Naive B cell (primary cell): ENCODE results near the gene RNF44. TPM values are rescaled to one million over a fixed set of nuclear protein-coding genes. Genes with fewer than 3 reads are reported as not detected.

Experiments used
- ATAC-seq, 2 donors: fragments of 150-1000 bp; cut with Tn5 transposase; 2 replicates each; pipeline ENCODE4 v1.10.0; 2021; ENCODE audit warnings: low read depth in 2 of 2, mild to moderate bottlenecking in 2 of 2, moderate library complexity in 2 of 2
- DNase-seq: peaks from one replicate; pipeline ENCODE4 v3.0.0; 2022
- H3K27ac Mint-ChIP-seq, 6 donors: one replicate each; pipeline ENCODE4 v1.8.0; 2020 to 2022; ENCODE audit warnings: mild to moderate bottlenecking in 6 of 6, mixed read lengths in 6 of 6, moderate library complexity in 5 of 6, inconsistent platforms in 2 of 6
- H3K27me3 Mint-ChIP-seq, 3 donors: one replicate each; pipeline ENCODE4 v1.8.0; 2021 to 2022; ENCODE audit warnings: mixed read lengths in 3 of 3, mild to moderate bottlenecking in 1 of 3
- H3K36me3 Mint-ChIP-seq, 2 donors: one replicate each; pipeline ENCODE4 v1.8.0; 2020 to 2022; ENCODE audit warnings: mixed read lengths in 2 of 2, inconsistent platforms in 1 of 2, mild to moderate bottlenecking in 1 of 2
- H3K4me1 Mint-ChIP-seq, 3 donors: one replicate each; pipeline ENCODE4 v1.8.0; 2020 to 2022; ENCODE audit warnings: mixed read lengths in 3 of 3, inconsistent platforms in 1 of 3, mild to moderate bottlenecking in 1 of 3, moderate library complexity in 1 of 3
- H3K4me3 Mint-ChIP-seq, 8 donors: one replicate each; pipeline ENCODE4 v1.8.0; 2020 to 2022; ENCODE audit warnings: mild to moderate bottlenecking in 8 of 8, mixed read lengths in 8 of 8, moderate library complexity in 8 of 8, inconsistent platforms in 2 of 8
- H3K9me3 Mint-ChIP-seq, 7 donors: one replicate each; pipeline ENCODE4 v1.8.0; 2020 to 2022; ENCODE audit warnings: mixed read lengths in 7 of 7, mild to moderate bottlenecking in 5 of 7, inconsistent platforms in 2 of 7, moderate library complexity in 1 of 7
- polyA plus RNA-seq, 6 donors: library from polyadenylated mRNA; unstranded; fragments of 300-500 nt; fragmentation: Illumina TruSeq; gene quantifications; one replicate each; pipeline ENCODE4 v1.2.3, GENCODE V29; 2021; ENCODE audit warnings: low read depth in 6 of 6

RNF44 gene
- polyA plus RNA-seq, 6 donors from 2014 or later: 0.38 to 6.1 (median 2.9) TPM

DNA sequence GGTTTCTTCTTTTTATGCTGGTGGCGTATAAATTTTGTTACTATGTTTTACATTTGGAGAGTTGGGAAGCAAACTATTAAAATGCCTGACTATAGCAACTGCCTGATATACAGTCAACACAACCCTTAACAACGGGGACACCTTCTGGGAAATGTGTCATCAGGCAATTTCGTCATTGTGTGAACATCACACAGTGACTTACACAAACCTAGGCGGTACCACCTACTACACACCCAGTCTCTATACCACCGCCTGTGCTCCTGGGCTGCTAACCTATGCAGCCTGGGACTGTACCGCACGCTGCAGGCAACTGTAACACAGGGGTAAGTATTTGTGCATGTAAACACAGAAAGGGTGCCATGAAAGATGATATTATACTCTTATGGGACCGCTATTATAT lies 10.6 kb upstream of the RNF44 start:
- H3K36me3 Mint-ChIP-seq: no peaks in the 10 kb centered on the region
- peak overlapping the region in 1 of 6 donors; percentile 8 for H3K27ac Mint-ChIP-seq
- peaks cover 0 to 6% (median 0%) of the 10 kb centered on the region in 3 donors for H3K27me3 Mint-ChIP-seq
- no peak for DNase-seq
- no peaks in the 10 kb centered on the region for H3K9me3 Mint-ChIP-seq
- peaks cover 8 to 30% (median 25%) of the 10 kb centered on the region in 3 donors for H3K4me1 Mint-ChIP-seq
- no peak for ATAC-seq
- no peak overlapping the region for H3K4me3 Mint-ChIP-seq

DNA sequence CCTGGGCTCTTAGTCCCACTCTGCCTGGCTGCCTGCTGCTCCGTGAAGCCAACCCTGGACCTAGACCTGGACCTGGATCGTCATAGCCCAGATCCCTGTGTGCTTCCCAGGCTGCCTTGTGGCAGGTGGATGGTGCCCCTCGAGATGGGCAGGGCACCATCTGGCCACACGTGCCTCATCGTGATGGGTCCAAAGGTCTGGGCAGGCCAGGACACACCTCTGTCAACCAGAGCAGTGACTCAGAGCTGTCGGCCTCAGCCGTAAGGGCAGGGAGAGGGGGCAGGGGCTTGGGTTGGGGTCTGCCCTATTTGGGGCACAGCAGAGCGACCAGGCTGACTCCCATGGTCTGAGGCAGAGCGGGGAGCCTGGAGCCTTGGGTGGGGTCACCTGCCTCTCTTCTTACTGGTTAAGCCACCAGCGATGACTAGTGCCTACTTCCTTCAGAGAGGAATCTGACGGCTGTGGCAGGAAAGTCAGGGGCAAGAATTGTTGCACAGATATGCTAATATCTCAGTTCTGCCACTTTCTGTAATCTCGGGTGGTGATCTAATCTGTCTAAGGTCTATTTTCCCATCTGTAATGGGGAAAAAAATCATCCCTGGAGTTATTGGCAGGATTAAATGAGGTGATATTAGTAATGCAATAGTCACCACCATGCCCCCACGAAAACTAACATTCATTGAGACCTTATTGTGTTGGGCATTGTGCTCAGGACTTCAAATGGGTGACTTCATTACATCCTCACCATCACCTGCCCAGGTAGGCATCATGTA lies 8.7 kb upstream of the RNF44 start:
- H3K9me3 Mint-ChIP-seq: no peaks in the 10 kb centered on the region

DNA sequence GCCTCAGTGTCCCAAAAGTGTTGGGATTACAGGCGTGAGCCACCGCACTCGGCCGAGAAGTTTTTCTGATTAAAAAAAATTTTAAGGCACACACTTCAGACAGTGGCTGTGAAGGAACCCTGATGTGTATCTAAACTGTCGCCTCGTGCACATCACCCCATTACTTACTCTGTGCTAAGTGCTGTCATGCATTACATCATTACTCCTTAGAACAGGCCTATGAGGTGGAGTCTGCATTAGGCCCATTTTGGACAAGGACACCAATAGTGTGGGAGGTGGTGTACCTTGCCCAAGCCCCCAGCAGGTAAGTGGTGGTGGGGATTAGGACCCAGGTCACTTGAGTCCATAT lies 8.2 kb upstream of the RNF44 start:
- no peak for DNase-seq
- Mint-ChIP-seq H3K36me3 (no peaks in the 10 kb centered on the region), H3K27me3 (no peaks in the 10 kb centered on the region), H3K4me3 (peak overlapping the region in 2 of 8 donors; percentile 33 to 85), H3K9me3 (no peaks in the 10 kb centered on the region), H3K4me1 (peaks cover 21 to 40% (median 37%) of the 10 kb centered on the region in 3 donors), H3K27ac (no peak overlapping the region)
- no peak for ATAC-seq

More for the DNA sequence above, 8.7 kb upstream of the RNF44 start:
- H3K36me3 Mint-ChIP-seq: no peaks in the 10 kb centered on the region
- H3K4me1 Mint-ChIP-seq: peaks cover 24 to 40% (median 37%) of the 10 kb centered on the region in 3 donors
- H3K27ac Mint-ChIP-seq: peak overlapping the region in 2 of 6 donors; percentile 26 to 60
- ATAC-seq (no peak), DNase-seq (no peak)
- no peaks in the 10 kb centered on the region for H3K27me3 Mint-ChIP-seq
- peak overlapping the region in 1 of 8 donors; percentile 85 for H3K4me3 Mint-ChIP-seq

DNA sequence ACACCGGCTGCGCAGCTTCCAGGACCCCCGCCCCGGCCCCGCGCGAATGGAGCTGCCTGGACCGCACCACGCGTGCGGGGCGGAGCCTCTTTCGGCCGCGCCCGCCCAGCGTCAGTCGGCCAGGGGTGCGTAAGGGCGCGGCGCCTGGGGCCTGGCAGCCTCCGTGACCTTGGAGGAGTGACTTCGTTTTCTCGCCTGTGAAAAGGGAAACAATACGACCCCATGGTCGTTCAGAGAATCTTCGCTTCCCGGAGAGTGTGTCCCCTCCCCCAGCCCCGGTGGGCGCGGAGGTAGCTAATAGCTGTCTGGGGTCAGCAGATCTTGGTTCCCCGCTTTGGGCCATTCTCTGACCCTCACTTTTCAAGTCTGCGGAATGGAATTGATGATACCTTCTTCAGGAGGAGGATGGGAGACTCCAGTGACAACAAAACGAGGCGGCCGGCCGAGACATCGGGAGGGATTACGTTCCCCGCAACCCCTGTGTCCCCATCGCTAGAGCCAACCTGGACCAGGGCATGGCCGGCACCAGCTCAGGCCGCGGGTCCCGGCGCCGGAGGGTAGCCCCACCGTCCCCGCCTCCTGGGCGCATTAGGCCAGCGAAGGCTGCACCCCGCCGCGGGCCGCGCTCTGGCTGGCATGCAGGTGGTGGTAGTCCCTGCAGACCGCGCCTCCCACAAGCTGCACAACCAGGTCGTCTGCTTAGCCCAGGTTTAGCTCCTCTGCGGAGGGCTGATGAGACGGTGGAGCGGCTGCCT lies 6.4 kb upstream of the RNF44 start:
- DNase-seq (peak; percentile 72), ATAC-seq (peak; percentile 75)
- no peaks in the 10 kb centered on the region for H3K27me3 Mint-ChIP-seq
- H3K4me3 Mint-ChIP-seq: peak overlapping the region; percentile 83 to 97 (median 92)
- no peaks in the 10 kb centered on the region for H3K9me3 Mint-ChIP-seq
- H3K36me3 Mint-ChIP-seq: no peaks in the 10 kb centered on the region
- peaks cover 31 to 46% (median 44%) of the 10 kb centered on the region in 3 donors for H3K4me1 Mint-ChIP-seq
- peak overlapping the region in 5 of 6 donors; percentile 34 to 97 (median 91) for H3K27ac Mint-ChIP-seq

DNA sequence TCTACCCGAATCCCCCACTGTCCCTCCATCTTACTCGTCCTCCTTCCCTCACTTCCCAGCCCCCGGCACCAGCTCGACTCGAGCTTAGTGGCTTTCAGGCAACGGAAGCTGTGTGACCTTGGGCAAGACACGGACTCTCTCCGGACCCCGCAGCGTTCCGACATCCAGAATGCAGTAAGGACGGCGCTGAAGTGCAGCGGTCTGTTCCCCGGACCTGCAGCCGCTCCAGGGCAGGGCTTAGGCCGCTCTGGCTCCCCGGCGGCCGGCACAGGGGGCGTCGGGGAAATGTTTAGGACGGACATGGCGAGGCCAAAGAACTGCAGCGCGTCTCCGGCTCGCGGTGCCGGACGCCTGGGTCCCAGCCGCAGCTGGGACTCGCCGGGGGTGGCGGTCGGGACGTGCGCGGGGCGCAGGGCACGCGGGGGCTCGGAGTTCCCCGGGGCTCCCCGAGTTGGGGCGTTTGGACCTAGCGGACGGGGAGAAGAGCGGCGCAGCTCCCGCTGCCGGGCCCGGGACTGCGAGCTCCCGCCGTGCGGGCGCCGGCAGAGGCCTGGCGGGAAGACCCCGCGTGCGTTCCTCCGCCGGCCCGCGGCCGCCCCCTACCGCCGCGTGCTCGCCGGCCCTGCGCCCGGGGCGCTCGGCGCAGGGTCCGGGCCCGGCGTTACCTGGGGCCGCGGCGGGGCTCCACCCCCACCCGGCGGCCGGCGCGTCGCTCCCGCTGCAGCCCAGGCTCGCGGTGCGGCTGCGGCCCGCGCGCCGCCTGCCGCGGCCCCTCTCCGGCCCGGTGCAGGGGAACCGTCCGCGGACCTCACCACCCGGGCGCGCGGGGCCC lies 5.6 kb upstream of the RNF44 start:
- Mint-ChIP-seq H3K4me1 (peaks cover 38 to 53% (median 52%) of the 10 kb centered on the region in 3 donors), H3K4me3 (peak overlapping the region; percentile 83 to 98 (median 92)), H3K36me3 (no peaks in the 10 kb centered on the region), H3K27ac (peak overlapping the region; percentile 9 to 96 (median 92)), H3K9me3 (no peaks in the 10 kb centered on the region), H3K27me3 (no peaks in the 10 kb centered on the region)
- DNase-seq: peak; percentile 53
- ATAC-seq: peak; percentile 40 to 43

DNA sequence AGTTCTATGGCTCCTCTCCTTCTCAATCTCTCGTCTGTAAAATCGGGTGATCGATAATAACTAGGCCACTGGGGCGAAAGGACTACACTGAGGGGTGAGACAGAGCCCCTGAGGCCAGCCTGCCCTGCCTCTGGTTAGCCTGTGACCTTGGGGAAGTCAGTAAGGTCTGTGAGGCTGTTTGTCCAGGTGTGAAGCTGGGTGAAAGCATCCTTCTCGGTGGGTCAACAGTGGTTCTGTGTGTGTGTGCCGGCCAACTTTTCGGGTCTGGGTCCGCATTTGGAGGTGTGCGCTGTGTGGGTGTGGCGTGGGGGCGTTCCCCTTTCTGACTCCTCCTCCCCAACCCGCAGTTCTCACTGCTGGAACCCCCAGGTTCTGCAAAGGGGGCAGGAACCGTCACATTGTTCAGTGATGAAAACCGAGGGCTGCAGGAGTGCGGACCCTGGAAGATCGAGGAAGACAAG lies 5.0 kb upstream of the RNF44 start:
- DNase-seq (peak; percentile 66), ATAC-seq (peak; percentile 5 to 7)
- H3K27ac Mint-ChIP-seq: peak overlapping the region; percentile 9 to 96 (median 92)
- no peaks in the 10 kb centered on the region for H3K36me3 Mint-ChIP-seq
- no peaks in the 10 kb centered on the region for H3K9me3 Mint-ChIP-seq
- peak overlapping the region; percentile 80 to 98 (median 90) for H3K4me3 Mint-ChIP-seq
- H3K4me1 Mint-ChIP-seq: peaks cover 39 to 56% (median 52%) of the 10 kb centered on the region in 3 donors
- no peaks in the 10 kb centered on the region for H3K27me3 Mint-ChIP-seq

DNA sequence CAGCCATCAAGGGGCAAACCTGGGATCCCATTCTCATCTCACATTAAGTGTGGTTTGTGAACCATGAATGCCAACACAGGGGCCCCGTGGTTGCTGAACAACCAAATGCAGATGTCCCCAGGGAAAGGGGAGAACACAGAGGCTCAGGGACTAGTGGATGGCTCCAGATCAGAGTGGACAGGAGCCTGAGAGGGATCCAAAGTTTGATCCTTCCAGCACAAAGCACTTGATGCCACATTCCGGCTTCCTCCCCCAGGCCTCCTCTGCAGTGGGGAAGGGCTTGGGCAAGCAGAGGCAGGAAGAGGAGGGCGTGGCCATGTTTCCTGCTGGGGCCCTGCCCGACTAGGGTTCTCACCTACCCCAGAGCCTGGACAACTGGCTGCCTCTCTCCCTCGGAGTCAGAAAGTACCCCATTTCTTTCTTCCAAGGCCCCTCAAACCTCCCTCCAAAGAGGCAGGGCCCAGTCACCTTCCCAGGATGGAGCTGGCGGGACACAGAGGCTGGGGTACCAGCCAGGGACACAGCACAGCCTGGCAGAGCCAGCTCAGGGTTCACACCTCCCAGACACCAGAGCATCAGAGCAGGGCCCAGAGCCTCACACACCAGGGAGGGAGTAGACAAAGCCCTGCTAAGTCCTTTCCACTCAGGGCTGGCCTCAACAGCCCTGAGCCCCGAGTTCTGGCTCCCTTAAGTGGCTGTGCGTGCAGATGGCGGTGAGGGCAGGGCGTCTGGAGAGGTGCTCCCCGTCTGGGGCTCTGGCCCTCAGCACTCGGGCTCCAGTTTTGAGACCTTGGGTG lies 4.3 kb upstream of the RNF44 start:
- Mint-ChIP-seq H3K27me3 (no peaks in the 10 kb centered on the region), H3K4me3 (peak overlapping the region; percentile 80 to 98 (median 90)), H3K9me3 (no peaks in the 10 kb centered on the region), H3K27ac (peak overlapping the region; percentile 9 to 96 (median 92)), H3K4me1 (peaks cover 39 to 56% (median 52%) of the 10 kb centered on the region in 3 donors), H3K36me3 (no peaks in the 10 kb centered on the region)
- no peak for ATAC-seq
- peak; percentile 64 for DNase-seq

DNA sequence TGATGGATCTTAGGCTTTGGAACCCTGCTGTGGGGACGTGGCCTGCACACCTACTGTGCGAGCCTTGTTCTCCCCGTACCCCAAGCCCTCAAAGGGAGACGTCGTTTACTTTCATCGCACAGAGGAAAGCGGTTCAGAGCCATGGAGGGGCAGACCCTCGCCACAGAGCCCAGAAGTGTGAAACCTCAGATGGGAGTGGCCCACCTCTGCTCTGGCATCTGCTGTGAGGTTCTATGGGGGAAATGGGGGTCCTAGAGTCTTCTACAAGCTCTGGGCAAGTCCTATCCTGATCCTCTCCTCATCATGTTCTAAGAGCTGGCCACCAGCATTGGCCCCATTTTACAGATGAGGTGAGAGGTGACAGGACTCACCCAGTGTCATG lies 3.7 kb upstream of the RNF44 start:
- Mint-ChIP-seq H3K4me1 (peaks cover 39 to 56% (median 52%) of the 10 kb centered on the region in 3 donors), H3K9me3 (no peaks in the 10 kb centered on the region), H3K27ac (peak overlapping the region in 3 of 6 donors; percentile 74 to 94 (median 92)), H3K4me3 (peak overlapping the region; percentile 74 to 98 (median 88)), H3K27me3 (no peaks in the 10 kb centered on the region), H3K36me3 (no peaks in the 10 kb centered on the region)
- DNase-seq: no peak
- ATAC-seq: no peak

DNA sequence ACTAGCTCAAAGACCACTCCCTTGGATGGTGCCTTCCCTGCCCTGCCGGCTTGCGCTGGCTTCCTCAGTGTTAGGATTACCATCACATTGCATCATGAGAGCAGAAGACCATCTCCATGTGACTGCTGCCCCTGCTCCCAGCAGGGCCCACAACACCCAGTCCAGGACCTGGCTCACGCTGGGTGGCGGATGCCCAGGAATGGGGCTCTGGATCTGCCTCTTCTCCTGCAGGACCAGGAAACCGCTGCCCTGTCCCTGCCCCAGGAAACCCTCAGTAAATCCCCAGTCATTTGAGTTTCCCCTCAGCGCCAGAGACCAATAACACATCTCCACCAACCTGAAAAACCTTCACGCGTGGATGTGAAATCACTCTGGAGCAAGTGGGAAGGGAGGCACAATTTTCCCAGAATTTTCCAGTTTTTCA lies 3.3 kb upstream of the RNF44 start:
- Mint-ChIP-seq H3K4me1 (peaks cover 39 to 60% (median 50%) of the 10 kb centered on the region in 3 donors), H3K9me3 (no peaks in the 10 kb centered on the region), H3K27ac (peak overlapping the region; percentile 25 to 94 (median 51)), H3K36me3 (no peaks in the 10 kb centered on the region), H3K4me3 (peak overlapping the region in 7 of 8 donors; percentile 55 to 98 (median 81)), H3K27me3 (no peaks in the 10 kb centered on the region)
- no peak for ATAC-seq
- DNase-seq: no peak

DNA sequence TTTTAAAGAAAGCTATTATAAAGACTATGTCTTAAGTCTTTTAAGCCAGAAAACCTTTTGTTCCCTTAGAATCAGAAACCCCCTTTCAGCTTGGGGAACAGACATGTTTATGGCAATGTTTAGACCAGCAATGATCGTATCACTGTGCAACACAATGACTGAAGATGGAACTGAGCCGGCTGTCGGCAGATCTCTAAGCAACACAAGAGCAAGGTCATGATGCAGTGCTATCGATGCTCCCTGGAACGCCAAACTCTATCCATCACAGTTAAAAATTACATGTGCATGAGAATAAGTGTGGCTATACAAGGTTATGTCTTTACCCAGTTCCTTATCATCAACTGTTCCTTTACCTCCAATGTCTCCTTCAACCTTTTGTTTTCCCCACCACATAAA lies 1.8 kb upstream of the RNF44 start:
- no peak for DNase-seq
- H3K27me3 Mint-ChIP-seq: no peaks in the 10 kb centered on the region
- H3K27ac Mint-ChIP-seq: peak overlapping the region in 2 of 6 donors; percentile 37 to 40
- H3K4me1 Mint-ChIP-seq: peaks cover 52 to 68% (median 57%) of the 10 kb centered on the region in 3 donors
- H3K36me3 Mint-ChIP-seq: no peaks in the 10 kb centered on the region
- H3K4me3 Mint-ChIP-seq: peak overlapping the region in 1 of 8 donors; percentile 98
- no peaks in the 10 kb centered on the region for H3K9me3 Mint-ChIP-seq
- no peak for ATAC-seq

DNA sequence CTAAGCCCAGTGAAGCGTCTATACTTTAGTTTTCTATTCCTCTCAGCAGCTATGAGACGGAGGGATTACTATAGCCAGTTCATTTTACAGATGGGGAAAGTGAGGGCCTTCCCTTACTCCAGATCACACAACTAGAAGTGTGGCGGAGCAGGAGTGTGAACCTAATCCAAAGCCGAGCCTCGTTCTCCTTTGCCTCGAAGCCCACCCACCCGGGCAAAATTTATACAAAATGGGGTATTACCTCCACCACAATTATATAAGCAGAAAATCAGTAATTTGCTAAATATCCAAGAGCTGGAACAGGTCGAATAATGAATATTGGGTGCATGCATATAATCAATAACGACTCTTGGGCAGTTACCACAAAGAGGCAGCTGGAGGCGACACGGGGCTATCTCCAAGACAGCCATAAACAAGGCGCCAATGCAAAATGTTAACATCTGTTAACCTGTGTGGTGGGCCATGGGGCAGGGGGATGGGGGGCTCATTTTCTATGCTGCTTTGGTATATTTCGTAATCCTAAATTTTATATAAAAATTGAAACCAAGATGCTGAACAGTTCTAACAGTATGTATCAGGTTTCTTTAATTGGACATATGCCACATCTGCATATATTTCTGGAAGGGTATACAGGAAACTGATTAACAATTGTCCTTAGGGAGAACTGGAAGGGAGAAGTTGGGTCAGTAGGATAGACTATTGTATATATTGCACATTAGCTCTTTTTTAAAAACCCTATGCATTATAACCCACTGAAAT lies 1.2 kb upstream of the RNF44 start:
- peak overlapping the region; percentile 96 to 100 (median 100) for H3K27ac Mint-ChIP-seq
- H3K9me3 Mint-ChIP-seq: no peaks in the 10 kb centered on the region
- DNase-seq: no peak
- H3K36me3 Mint-ChIP-seq: no peaks in the 10 kb centered on the region
- H3K4me3 Mint-ChIP-seq: peak overlapping the region; percentile 95 to 100 (median 99)
- peaks cover 58 to 69% (median 60%) of the 10 kb centered on the region in 3 donors for H3K4me1 Mint-ChIP-seq
- H3K27me3 Mint-ChIP-seq: no peaks in the 10 kb centered on the region
- no peak for ATAC-seq
